GM23338 (cell line): ENCODE measurements around the gene MARCOL. TPM values are rescaled to one million over a fixed set of nuclear protein-coding genes. Genes with fewer than 3 reads are reported as not detected.

Experiments
- ATAC-seq: fragments of 200-7000 bp; cut with Tn5 transposase; 3 replicates; pipeline ENCODE4 v1.9.1; 2020
- DNase-seq: peaks from one replicate; pipeline ENCODE4 v3.0.0-alpha.2; 2015; ENCODE audit warnings: low spot score
- H2AFZ ChIP-seq: fragments of 200-600 bp; sonication (generic); 2 replicates; pipeline ENCODE4 v1.8.0; 2016; ENCODE audit warnings: antibody characterized with exemption, mild to moderate bottlenecking, moderate library complexity
- H3F3A ChIP-seq: fragments of 200-600 bp; sonication (generic); replicated peaks from 2 replicates; pipeline ENCODE4 v1.8.0; 2017; ENCODE audit warnings: antibody characterized with exemption, mixed run types, low read depth
- H3K27ac ChIP-seq: fragments of 200-600 bp; sonication (generic); 2 replicates; pipeline ENCODE4 v1.6.1; 2016; ENCODE audit warnings: low read depth
- H3K27me3 ChIP-seq: fragments of 200-600 bp; sonication (generic); 2 replicates; pipeline ENCODE4 v1.8.0; 2016; ENCODE audit warnings: mild to moderate bottlenecking, mixed run types, moderate library complexity; ENCODE audit not compliant: insufficient read depth
- H3K36me3 ChIP-seq: fragments of 200-600 bp; sonication (generic); 2 replicates; pipeline ENCODE4 v1.8.0; 2016; ENCODE audit warnings: mild to moderate bottlenecking; ENCODE audit not compliant: insufficient read depth
- H3K4me1 ChIP-seq: fragments of 200-600 bp; sonication (generic); 2 replicates; pipeline ENCODE4 v1.8.0; 2016; ENCODE audit warnings: mild to moderate bottlenecking, moderate library complexity; ENCODE audit not compliant: insufficient read depth
- H3K4me2 ChIP-seq: fragments of 200-600 bp; sonication (generic); 2 replicates; pipeline ENCODE4 v1.7.1; 2017; ENCODE audit warnings: mixed run types
- H3K4me3 ChIP-seq: fragments of 200-600 bp; sonication (generic); 2 replicates; pipeline ENCODE4 v1.6.1; 2016; ENCODE audit warnings: mixed run types
- H3K79me2 ChIP-seq: fragments of 200-600 bp; sonication (generic); replicated peaks from 2 replicates; pipeline ENCODE4 v1.8.0; 2017; ENCODE audit warnings: mild to moderate bottlenecking; ENCODE audit not compliant: insufficient read depth
- H3K9me2 ChIP-seq: fragments of 200-600 bp; sonication (generic); 2 replicates; pipeline ENCODE4 v1.8.0; 2017; ENCODE audit not compliant: insufficient read depth
- H4K20me1 ChIP-seq: fragments of 200-600 bp; sonication (generic); replicated peaks from 2 replicates; pipeline ENCODE4 v1.8.0; 2017; ENCODE audit warnings: mild to moderate bottlenecking; ENCODE audit not compliant: insufficient read depth
- H3K27ac Mint-ChIP-seq: 2 replicates; pipeline ENCODE4 v1.8.0; 2020; ENCODE audit warnings: inconsistent platforms, mild to moderate bottlenecking, moderate library complexity, mixed read lengths
- H3K27me3 Mint-ChIP-seq: 3 replicates; pipeline ENCODE4 v1.8.0; 2022; ENCODE audit warnings: low read depth, mild to moderate bottlenecking, moderate library complexity, mixed read lengths, inconsistent platforms; ENCODE audit not compliant: insufficient read depth, poor library complexity
- H3K36me3 Mint-ChIP-seq: 3 replicates; pipeline ENCODE4 v1.8.0; 2021; ENCODE audit warnings: low read depth, mild to moderate bottlenecking, inconsistent platforms, moderate library complexity, mixed read lengths
- H3K4me1 Mint-ChIP-seq: 3 replicates; pipeline ENCODE4 v1.8.0; 2020; ENCODE audit warnings: mild to moderate bottlenecking, inconsistent platforms, mixed read lengths
- H3K4me3 Mint-ChIP-seq: 3 replicates; pipeline ENCODE4 v1.8.0; 2021; ENCODE audit warnings: moderate library complexity, mild to moderate bottlenecking, inconsistent platforms, mixed read lengths
- H3K9me3 Mint-ChIP-seq: 3 replicates; pipeline ENCODE4 v1.8.0; 2020; ENCODE audit warnings: moderate library complexity, mild to moderate bottlenecking, inconsistent platforms, mixed read lengths
- CREB1 ChIP-seq: fragments of 250-450 bp; sonication (Bioruptor Pico); IDR thresholded peaks from 2 replicates; pipeline ENCODE4 v1.5.0; 2020; ENCODE audit warnings: low read depth, mild to moderate bottlenecking, moderate library complexity
- CTCF ChIP-seq, 2 experiments: fragments of 200-600 bp in 1 of 2; sonication (generic) in 1 of 2; conservative IDR thresholded peaks; 2 replicates each; pipeline versions ENCODE4 v1.5.1 to v1.6.1; 2016 to 2017; ENCODE audit warnings: antibody characterized with exemption in 2 of 2, low read depth in 2 of 2, mild to moderate bottlenecking in 2 of 2, moderate library complexity in 1 of 2
- EZH2 ChIP-seq: fragments of 200-600 bp; sonication (generic); IDR thresholded peaks from one replicate; pipeline ENCODE4 v1.8.0; 2017; ENCODE audit warnings: antibody characterized with exemption, mild to moderate bottlenecking, low read depth; ENCODE audit not compliant: unreplicated experiment
- EZH2phosphoT487 ChIP-seq: fragments of 200-600 bp; sonication (generic); IDR thresholded peaks from one replicate; pipeline ENCODE4 v1.8.1; 2018; ENCODE audit warnings: antibody characterized with exemption; ENCODE audit not compliant: unreplicated experiment
- POLR2AphosphoS5 ChIP-seq: IDR thresholded peaks from 2 replicates; pipeline ENCODE4 v1.6.1; 2016; ENCODE audit warnings: antibody characterized with exemption, low read depth
- REST ChIP-seq: IDR thresholded peaks from one replicate; pipeline ENCODE4 v1.6.1; 2018; ENCODE audit warnings: antibody characterized with exemption; ENCODE audit not compliant: unreplicated experiment
- STAT1 ChIP-seq: IDR thresholded peaks from one replicate; pipeline ENCODE4 v1.6.1; 2016; ENCODE audit warnings: antibody characterized with exemption; ENCODE audit not compliant: unreplicated experiment
- ZNF331 ChIP-seq: fragments of 250-450 bp; sonication (Bioruptor Pico); IDR thresholded peaks from 2 replicates; pipeline ENCODE4 v1.5.0; 2020; ENCODE audit warnings: low read depth, mild to moderate bottlenecking, moderate library complexity
- polyA plus RNA-seq: library from polyadenylated mRNA; unstranded; fragments of >200 nt; fragmentation: Nextera tagmentation; extraction: Ambion mirVana; gene quantifications from 2 replicates; pipeline ENCODE4 v1.2.1, GENCODE V29; 2016
- total RNA-seq: library from RNA; depleted of rRNA; stranded (reverse); fragments of >200 nt; shearing (Covaris generic); gene quantifications from 2 replicates; pipeline ENCODE4 v1.2.3, GENCODE V29; 2014

MARCOL gene
- total and polyA plus RNA-seq, 2 experiments from 2014 or later, result not detected

GRCh38 chr5:148229840-148230239 lies 8.5 kb upstream of the MARCOL start (continued):
- TF ChIP-seq ZNF331 (no peak), STAT1 (no peak), CTCF (conservative IDR thresholded peaks at IDR 0.05; ENCODE audit: low read depth in 2 of 2) (no peak), REST (no peak)

GRCh38 chr5:148230240-148230639 lies 8.1 kb upstream of the MARCOL start:
- peaks cover 7% of the 10 kb centered on the region; the same call in 2 of the 3 replicates for H3K36me3 Mint-ChIP-seq
- Histone ChIP-seq H3F3A (no peaks in the 10 kb centered on the region), H3K27ac (no peak overlapping the region), H3K27me3 (no peaks in the 10 kb centered on the region), H3K36me3 (no peaks in the 10 kb centered on the region), H3K79me2 (no peaks in the 10 kb centered on the region), H3K9me2 (no peaks in the 10 kb centered on the region; the same call in 1 of the 2 replicates), H3K4me1 (peaks cover 7% of the 10 kb centered on the region; the same call in 1 of the 2 replicates), H4K20me1 (no peaks in the 10 kb centered on the region), H3K4me2 (peak overlapping the region; percentile 65), H3K4me3 (peak overlapping the region; percentile 42), H2AFZ (peak overlapping the region; percentile 72)
- ATAC-seq (no peak), DNase-seq (no peak)
- peaks cover 5% of the 10 kb centered on the region; the same call in 2 of the 3 replicates for H3K9me3 Mint-ChIP-seq
- peaks cover 15% of the 10 kb centered on the region for H3K4me1 Mint-ChIP-seq
- no peaks in the 10 kb centered on the region for H3K27me3 Mint-ChIP-seq
- H3K4me3 Mint-ChIP-seq, result peak overlapping the region; percentile 43; the same call in 1 of the 3 replicates
- TF ChIP-seq POLR2AphosphoS5 (no peak), CREB1 (CRISPR knock-in tag) (no peak), EZH2 (no peak), REST (no peak), STAT1 (no peak), EZH2phosphoT487 (no peak)
- H3K27ac Mint-ChIP-seq, result peak overlapping the region; percentile 90
